GM12874 (cell line): ENCODE data around the gene YDJC.

ENCODE experiments used
- TF ChIP-seq, protein P1 (sequence below): IDR thresholded peaks from 2 replicates; pipeline ENCODE4 v1.5.1; 2011; ENCODE audit warnings: low read depth, mild to moderate bottlenecking, control low read depth, low read length, moderate library complexity; ENCODE audit not compliant: insufficient read depth

YDJC gene

DNA sequence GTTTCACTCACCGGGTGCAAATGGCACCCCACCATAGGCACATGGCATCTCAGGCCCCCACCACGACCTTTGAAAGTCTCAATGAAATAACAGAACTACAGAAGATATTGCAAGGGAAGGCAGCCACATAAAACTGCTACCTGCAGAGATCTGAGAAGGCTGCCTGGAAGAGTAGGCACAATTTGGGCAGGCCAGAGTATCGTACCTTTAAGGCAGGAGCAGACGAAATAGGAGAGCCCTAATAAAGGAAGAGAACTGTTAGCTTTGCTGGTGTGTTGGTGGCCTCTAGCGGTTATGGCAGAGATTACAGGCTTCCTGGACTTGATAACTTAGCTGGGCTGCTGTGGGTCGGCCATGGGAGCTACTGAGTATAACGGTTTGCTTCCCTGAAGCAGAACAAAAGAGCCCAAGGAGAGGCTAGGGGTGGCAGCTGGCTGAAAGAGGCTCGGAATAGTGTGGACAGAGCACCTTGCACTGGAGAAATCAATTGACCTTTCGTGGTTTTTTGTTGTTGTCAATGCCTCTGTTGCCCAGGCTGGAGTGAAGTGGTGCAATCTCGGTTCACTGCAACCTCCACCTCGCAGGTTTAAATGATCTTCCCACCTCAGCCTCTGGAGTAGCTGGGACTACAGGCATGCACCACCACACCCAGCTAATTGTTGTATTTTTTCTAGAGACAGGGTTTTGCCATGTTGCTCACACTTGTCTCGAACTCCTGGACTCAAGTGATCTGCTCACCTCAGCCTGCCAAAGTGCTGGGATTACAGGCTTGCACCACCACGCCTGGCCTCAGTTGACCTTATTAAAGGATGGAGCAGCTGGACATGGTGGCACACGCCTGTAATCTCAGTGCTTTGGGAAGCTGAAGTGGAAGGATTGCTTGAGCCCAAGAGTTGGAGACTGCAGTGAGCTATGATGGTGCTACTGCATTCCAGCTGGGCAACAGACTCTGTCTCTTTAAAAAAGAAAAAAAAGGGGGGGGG is 17.1 kb upstream of the YDJC start:
- TF ChIP-seq, protein P1, sequence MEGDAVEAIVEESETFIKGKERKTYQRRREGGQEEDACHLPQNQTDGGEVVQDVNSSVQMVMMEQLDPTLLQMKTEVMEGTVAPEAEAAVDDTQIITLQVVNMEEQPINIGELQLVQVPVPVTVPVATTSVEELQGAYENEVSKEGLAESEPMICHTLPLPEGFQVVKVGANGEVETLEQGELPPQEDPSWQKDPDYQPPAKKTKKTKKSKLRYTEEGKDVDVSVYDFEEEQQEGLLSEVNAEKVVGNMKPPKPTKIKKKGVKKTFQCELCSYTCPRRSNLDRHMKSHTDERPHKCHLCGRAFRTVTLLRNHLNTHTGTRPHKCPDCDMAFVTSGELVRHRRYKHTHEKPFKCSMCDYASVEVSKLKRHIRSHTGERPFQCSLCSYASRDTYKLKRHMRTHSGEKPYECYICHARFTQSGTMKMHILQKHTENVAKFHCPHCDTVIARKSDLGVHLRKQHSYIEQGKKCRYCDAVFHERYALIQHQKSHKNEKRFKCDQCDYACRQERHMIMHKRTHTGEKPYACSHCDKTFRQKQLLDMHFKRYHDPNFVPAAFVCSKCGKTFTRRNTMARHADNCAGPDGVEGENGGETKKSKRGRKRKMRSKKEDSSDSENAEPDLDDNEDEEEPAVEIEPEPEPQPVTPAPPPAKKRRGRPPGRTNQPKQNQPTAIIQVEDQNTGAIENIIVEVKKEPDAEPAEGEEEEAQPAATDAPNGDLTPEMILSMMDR: peak; percentile 87

DNA sequence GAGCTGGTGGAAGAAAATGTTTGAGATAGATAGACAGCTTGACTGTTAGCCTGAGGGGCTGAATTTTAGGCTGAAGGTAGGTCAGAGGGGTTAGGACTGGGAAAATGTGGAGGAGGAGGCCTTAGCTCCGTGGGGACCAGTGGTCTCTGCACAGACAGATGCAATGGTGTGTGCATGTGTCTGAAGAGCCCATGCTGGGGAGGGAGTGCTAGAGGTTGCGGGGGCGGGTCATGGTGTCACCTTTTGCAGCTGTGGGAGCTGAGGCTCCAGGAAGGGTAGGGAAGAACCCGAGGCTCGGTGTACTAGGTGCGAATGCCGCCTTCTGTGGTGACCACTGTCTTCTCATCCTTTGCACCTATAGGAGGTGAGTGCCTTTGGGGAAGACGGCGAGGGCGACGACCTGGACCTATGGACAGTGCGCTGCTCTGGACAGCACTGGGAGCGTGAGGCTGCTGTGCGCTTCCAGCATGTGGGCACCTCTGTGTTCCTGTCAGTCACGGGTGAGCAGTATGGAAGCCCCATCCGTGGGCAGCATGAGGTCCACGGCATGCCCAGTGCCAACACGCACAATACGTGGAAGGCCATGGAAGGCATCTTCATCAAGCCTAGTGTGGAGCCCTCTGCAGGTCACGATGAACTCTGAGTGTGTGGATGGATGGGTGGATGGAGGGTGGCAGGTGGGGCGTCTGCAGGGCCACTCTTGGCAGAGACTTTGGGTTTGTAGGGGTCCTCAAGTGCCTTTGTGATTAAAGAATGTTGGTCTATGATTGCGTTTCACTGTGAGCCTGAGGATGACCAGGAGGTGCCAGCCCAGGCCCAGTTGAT is 13.9 kb upstream of the YDJC start:
- TF ChIP-seq, protein P1: peak; percentile 38

DNA sequence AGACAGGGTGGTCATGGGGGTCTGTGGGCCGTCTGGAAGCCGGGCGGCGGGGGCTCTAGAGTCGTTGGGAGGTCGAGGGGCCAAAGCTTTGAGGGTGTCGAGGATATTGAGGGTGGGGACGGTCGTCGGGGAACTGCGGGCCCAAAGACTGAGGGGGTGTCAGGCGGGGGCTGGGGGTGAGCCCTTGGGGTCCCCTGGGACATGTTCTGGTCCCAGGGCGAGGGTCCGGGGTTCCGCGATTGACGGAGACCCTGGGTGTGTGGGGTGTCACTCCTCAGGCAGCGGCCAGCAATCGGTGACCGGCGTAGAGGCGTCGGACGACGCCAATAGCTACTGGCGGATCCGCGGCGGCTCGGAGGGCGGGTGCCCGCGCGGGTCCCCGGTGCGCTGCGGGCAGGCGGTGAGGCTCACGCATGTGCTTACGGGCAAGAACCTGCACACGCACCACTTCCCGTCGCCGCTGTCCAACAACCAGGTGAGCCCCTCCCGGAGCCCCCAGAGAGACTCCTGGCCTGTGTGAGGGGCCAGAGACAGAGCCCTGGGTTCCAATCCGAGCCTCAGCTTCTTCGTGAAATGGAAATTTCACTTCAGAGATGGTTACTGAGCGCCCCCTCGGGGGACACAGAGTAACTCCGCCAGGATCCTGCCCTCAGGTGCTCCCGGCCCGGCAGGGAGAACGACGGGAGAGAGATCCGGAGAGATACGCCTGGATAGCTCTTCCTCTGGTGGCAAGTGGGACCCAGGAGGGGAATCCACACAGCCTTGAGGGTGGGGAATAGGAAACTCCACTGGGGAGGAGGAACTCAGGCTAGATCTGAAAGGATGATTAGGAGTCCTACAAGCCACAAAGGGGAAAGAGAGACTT is 13.0 kb upstream of the YDJC start:
- TF ChIP-seq, protein P1: peak; percentile 79

DNA sequence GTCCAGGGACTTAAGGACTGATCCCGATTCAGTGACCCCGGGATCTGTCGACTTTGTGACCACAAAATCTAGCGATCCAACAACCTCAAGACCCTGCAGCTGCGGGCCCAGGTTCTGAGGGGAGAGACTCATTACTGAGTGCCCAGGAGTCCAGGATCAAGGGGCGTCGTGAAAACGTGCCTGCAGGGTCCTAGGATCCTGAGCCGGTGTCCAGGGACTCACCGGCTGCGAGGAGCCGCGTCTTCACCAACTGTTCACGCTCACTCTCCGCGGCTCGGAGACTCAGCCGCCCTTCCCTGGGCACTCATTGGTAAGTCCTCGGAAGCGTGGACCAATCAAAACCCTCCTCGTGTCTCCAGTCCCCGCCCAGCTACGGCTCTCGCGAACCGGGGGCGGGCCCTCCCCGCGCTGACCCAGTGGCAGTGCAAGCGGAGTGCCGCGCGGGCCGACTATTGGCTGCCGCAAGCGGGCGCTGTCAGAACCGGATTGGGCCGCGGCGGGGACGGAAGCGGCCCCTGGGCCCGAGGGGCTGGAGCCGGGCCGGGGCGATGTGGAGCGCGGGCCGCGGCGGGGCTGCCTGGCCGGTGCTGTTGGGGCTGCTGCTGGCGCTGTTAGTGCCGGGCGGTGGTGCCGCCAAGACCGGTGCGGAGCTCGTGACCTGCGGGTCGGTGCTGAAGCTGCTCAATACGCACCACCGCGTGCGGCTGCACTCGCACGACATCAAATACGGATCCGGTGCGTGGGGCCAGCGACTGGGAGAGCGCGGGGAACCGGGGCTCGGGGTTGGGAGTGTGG is 12.2 kb upstream of the YDJC start, which contains the start of gene SDF2L1:
Gene SDF2L1, plus strand, starts transcription at position 514 of the 795 bp plus-strand sequence. Its CDS starts 35 bp downstream, at position 549.
- TF ChIP-seq, protein P1: no peak

DNA sequence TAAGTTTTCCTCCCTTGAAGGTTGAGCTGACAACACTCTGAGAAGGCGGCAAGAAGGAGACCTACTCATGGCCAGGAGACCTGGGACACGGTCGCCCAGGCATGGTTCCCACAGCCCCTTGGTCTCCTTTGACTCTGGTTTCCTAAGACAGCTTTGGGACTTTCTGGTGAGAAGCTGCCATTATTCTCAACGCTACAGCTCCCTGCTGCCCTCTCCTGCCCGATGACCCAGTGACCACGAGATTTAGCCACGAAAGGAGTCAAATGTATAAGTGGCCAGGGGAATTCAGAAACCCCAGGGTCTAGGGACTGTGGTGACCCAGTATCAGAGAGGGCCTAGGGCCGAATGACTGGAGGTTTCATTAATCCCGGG is 11.6 kb upstream of the YDJC start:
- TF ChIP-seq, protein P1: no peak

DNA sequence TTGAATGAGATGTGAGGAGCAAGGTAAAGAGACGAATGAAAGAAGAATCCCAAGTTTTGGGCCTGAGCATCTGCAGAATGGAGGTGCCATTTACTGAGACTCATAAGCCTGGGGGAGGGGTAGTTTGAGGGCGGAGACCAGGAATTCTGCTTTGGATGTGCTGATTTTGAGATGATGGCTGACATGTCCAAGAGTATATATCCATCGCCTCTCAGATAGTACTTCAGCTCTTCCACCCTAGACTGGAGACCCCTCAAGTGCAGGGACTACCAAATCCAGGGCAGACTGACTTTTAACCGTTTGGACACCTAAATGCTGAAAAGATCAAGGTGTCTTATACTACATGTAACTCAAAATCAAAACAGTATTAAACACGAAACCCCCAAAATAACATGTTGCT is 11.0 kb upstream of the YDJC start:
- TF ChIP-seq, protein P1: no peak
